ENCODE data around the gene MXRA8.
"Not testable (repeated sequence)": the region's sequence is repeated elsewhere in the genome, so short reads cannot be mapped to it uniquely, and the experiment has no call there.

Gene MXRA8

GRCh38 chr1:1318777-1319645 is 39.3 kb downstream of the MXRA8 start:
- no peak for DNase-seq (ENCODE audit: low read depth)

GRCh38 chr1:1318131-1318652 is 40.2 kb downstream of the MXRA8 start:
- no peak for DNase-seq (ENCODE audit: low read depth)

- no peak for DNase-seq (ENCODE audit: low read depth)
Observed at GRCh38 chr1:1317420-1317819, 40.9 kb downstream of the MXRA8 start.

- DNase-seq (ENCODE audit: low read depth): not testable (repeated sequence)
Observed at GRCh38 chr1:1316199-1316598, 42.2 kb downstream of the MXRA8 start.

- no peak for DNase-seq (ENCODE audit: low read depth)
Observed at GRCh38 chr1:1315435-1315954, 42.9 kb downstream of the MXRA8 start.

- no peak for DNase-seq (ENCODE audit: low read depth)
Observed at GRCh38 chr1:1314678-1315335, 43.5 kb downstream of the MXRA8 start.

GRCh38 chr1:1314237-1314586 is 44.1 kb downstream of the MXRA8 start:
- no peak for DNase-seq (ENCODE audit: low read depth)

GRCh38 chr1:1313500-1314236 is 44.7 kb downstream of the MXRA8 start:
- DNase-seq (ENCODE audit: low read depth): no peak

GRCh38 chr1:1312450-1313314 is 45.7 kb downstream of the MXRA8 start:
- DNase-seq (ENCODE audit: low read depth): no peak

GRCh38 chr1:1311107-1312104 is 46.9 kb downstream of the MXRA8 start:
- DNase-seq (ENCODE audit: low read depth): no peak

- no peak for DNase-seq (ENCODE audit: low read depth)
Observed at GRCh38 chr1:1310476-1311053, 47.8 kb downstream of the MXRA8 start.

- DNase-seq (ENCODE audit: low read depth): no peak
Observed at GRCh38 chr1:1310109-1310385, 48.3 kb downstream of the MXRA8 start.

GRCh38 chr1:1309251-1310108 is 48.9 kb downstream of the MXRA8 start:
- no peak for DNase-seq (ENCODE audit: low read depth)

GRCh38 chr1:1308756-1309250 is 49.6 kb downstream of the MXRA8 start:
- no peak for DNase-seq (ENCODE audit: low read depth)

GRCh38 chr1:1307923-1308755 is 50.2 kb downstream of the MXRA8 start, which contains the start of the genes ACAP3 and PUSL1:
Gene ACAP3 (minus strand): TSS chr1:1307930. CDS start chr1:1307815, 115 bp downstream.
Gene PUSL1 (plus strand): TSS chr1:1308597. CDS start chr1:1308644, 47 bp downstream.
- peak; percentile 85 for DNase-seq (ENCODE audit: low read depth)

GRCh38 chr1:1307261-1307922 is 51.0 kb downstream of the MXRA8 start:
- no peak for DNase-seq (ENCODE audit: low read depth)

- DNase-seq (ENCODE audit: low read depth): no peak
Observed at GRCh38 chr1:1306661-1307260, 51.6 kb downstream of the MXRA8 start.
